GM12878 (cell line): Measurements from ENCODE around the gene DDRGK1. TPM values are rescaled to one million over a fixed set of nuclear protein-coding genes. Genes with fewer than 3 reads are reported as not detected.

Experiments used
- ATAC-seq: fragments of 200-7000 bp; cut with Tn5 transposase; 3 replicates; pipeline ENCODE4 v1.9.1; 2020; ENCODE audit warnings: mild to moderate bottlenecking, moderate library complexity
- BruUV-seq: library from RNA; stranded (reverse); fragments of 400-500 nt; replicated peaks from 2 replicates; lab custom pipeline; 2021; lab: Mats Ljungman, UMichigan
- CTCF ChIA-PET: fragments of 300-600 bp; sonication (Branson Sonifier 250); formaldehyde crosslinking; extraction: SDS; loops from one replicate; lab custom pipeline; 2021; ENCODE audit warnings: inconsistent platforms; lab: Yijun Ruan, JAX
- POLR2A ChIA-PET: fragments of 350-600 bp; formaldehyde crosslinking; extraction: SDS; loops from one replicate; lab custom pipeline; 2021; ENCODE audit warnings: inconsistent platforms; lab: Charles Lee
- RAD21 ChIA-PET: fragments of 300-600 bp; sonication (Branson Sonifier 250); formaldehyde crosslinking; loops from one replicate; lab custom pipeline; 2023; ENCODE audit warnings: antibody characterized with exemption; ENCODE audit not compliant: unreplicated experiment; lab: Charles Lee
- SMC1A ChIA-PET: fragments of 300-600 bp; sonication (Branson Sonifier 250); formaldehyde crosslinking; loops from one replicate; lab custom pipeline; 2023; ENCODE audit not compliant: unreplicated experiment, uncharacterized antibody; lab: Charles Lee
- DNase-seq: peaks from one replicate; pipeline ENCODE4 v3.0.0-alpha.2; 2011; ENCODE audit warnings: low read depth, low spot score
- FAIRE-seq: peaks from 3 replicates; lab custom pipeline; 2011; peaks lifted over from hg19 to GRCh38; lab: Jason Lieb, UNC
- H2AFZ ChIP-seq: 2 replicates; pipeline ENCODE4 v1.6.0; 2011; ENCODE audit warnings: low read depth, low read length, control low read depth; ENCODE audit not compliant: control insufficient read depth
- H3K27ac ChIP-seq: 2 replicates; pipeline ENCODE4 v1.5.1; 2011; ENCODE audit warnings: control low read depth; ENCODE audit not compliant: control insufficient read depth, insufficient read depth
- H3K27me3 ChIP-seq, 2 experiments: replicated peaks in 1 of 2; 2 replicates each; pipeline versions ENCODE4 v1.6.0 to v1.6.1; 2011; ENCODE audit warnings: low read length in 1 of 2; ENCODE audit not compliant: control insufficient read depth in 2 of 2, insufficient read depth in 2 of 2
- H3K36me3 ChIP-seq, 2 experiments: 2 replicates each; pipeline ENCODE4 v1.5.1; 2011; ENCODE audit warnings: low read length in 1 of 2; ENCODE audit not compliant: control insufficient read depth in 2 of 2, insufficient read depth in 2 of 2
- H3K4me1 ChIP-seq: 2 replicates; pipeline ENCODE4 v1.6.1; 2011; ENCODE audit warnings: mild to moderate bottlenecking, low read length, moderate library complexity, mixed read lengths; ENCODE audit not compliant: control insufficient read depth, insufficient read depth
- H3K4me2 ChIP-seq: 2 replicates; pipeline ENCODE4 v1.6.0; 2011; ENCODE audit warnings: control low read depth; ENCODE audit not compliant: control insufficient read depth, insufficient read depth
- H3K4me3 ChIP-seq: fragments of 200-600 bp; sonication (generic); 2 replicates; pipeline ENCODE4 v1.5.1; 2016
- H3K79me2 ChIP-seq: 2 replicates; pipeline ENCODE4 v1.6.0; 2011; ENCODE audit warnings: low read length; ENCODE audit not compliant: control insufficient read depth, insufficient read depth
- H3K9ac ChIP-seq: 2 replicates; pipeline ENCODE4 v1.8.0; 2011; ENCODE audit warnings: low read length, control low read depth, mixed read lengths; ENCODE audit not compliant: control insufficient read depth, insufficient read depth
- H3K9me3 ChIP-seq: replicated peaks from 3 replicates; pipeline ENCODE4 v1.5.1; 2011; ENCODE audit warnings: mild to moderate bottlenecking, low read length; ENCODE audit not compliant: control insufficient read depth, insufficient read depth
- H4K20me1 ChIP-seq: 2 replicates; pipeline ENCODE4 v1.6.0; 2011; ENCODE audit not compliant: control insufficient read depth, insufficient read depth
- BMI1 ChIP-seq: fragments of 450-650 bp; IDR thresholded peaks from 2 replicates; pipeline ENCODE4 v1.6.1; 2016; ENCODE audit warnings: mild to moderate bottlenecking, moderate library complexity, borderline replicate concordance
- EED ChIP-seq: sonication (generic); IDR thresholded peaks from 2 replicates; pipeline ENCODE4 v1.6.1; 2016; ENCODE audit warnings: antibody characterized with exemption, low read depth
- EGR1 ChIP-seq, 2 experiments: IDR thresholded peaks; 1 replicate in 1 of 2; 2 replicates in 1 of 2; pipeline ENCODE4 v1.6.1; 2011 to 2012; ENCODE audit warnings: low read depth in 2 of 2, low read length in 2 of 2, borderline replicate concordance in 1 of 2, mild to moderate bottlenecking in 1 of 2, moderate library complexity in 1 of 2
- FOXK2 ChIP-seq: fragments of 450-650 bp; IDR thresholded peaks from 2 replicates; pipeline ENCODE4 v1.6.1; 2017; ENCODE audit warnings: mild to moderate bottlenecking, moderate library complexity
- GATAD2B ChIP-seq: fragments of 450-650 bp; conservative IDR thresholded peaks from 2 replicates; pipeline ENCODE4 v1.6.1; 2017; ENCODE audit warnings: low read depth, mild to moderate bottlenecking, moderate library complexity
- HCFC1 ChIP-seq: fragments of 150-350 bp; IDR thresholded peaks from 2 replicates; pipeline ENCODE4 v1.6.1; 2014; ENCODE audit warnings: low read length
- IRF4 ChIP-seq: IDR thresholded peaks from 2 replicates; pipeline ENCODE4 v1.6.1; 2011; ENCODE audit warnings: low read depth, low read length
- KAT2A ChIP-seq: conservative IDR thresholded peaks from 2 replicates; pipeline ENCODE4 v1.6.1; 2011; ENCODE audit warnings: low read depth, low read length; ENCODE audit not compliant: control insufficient read depth
- NFYB ChIP-seq: IDR thresholded peaks from 2 replicates; pipeline ENCODE4 v1.6.1; 2011; ENCODE audit warnings: low read depth, mild to moderate bottlenecking, low read length, improper control_type of control experiment, moderate library complexity; ENCODE audit not compliant: insufficient read depth
- PAX8 ChIP-seq: fragments of 450-650 bp; IDR thresholded peaks from 2 replicates; pipeline ENCODE4 v1.6.1; 2017; ENCODE audit warnings: mild to moderate bottlenecking, moderate library complexity
- POU2F2 ChIP-seq: IDR thresholded peaks from 3 replicates; pipeline ENCODE4 v1.6.1; 2011; ENCODE audit warnings: low read depth, mild to moderate bottlenecking, low read length, borderline replicate concordance
- RAD51 ChIP-seq: fragments of 450-650 bp; IDR thresholded peaks from 2 replicates; pipeline ENCODE4 v1.6.1; 2016; ENCODE audit warnings: moderate library complexity, mild to moderate bottlenecking, inconsistent platforms
- SMARCA5 ChIP-seq: fragments of 450-650 bp; IDR thresholded peaks from 2 replicates; pipeline ENCODE4 v1.6.1; 2017; ENCODE audit warnings: mild to moderate bottlenecking
- ZSCAN29 ChIP-seq: fragments of 450-650 bp; IDR thresholded peaks from 2 replicates; pipeline ENCODE4 v1.6.1; 2017; ENCODE audit warnings: mild to moderate bottlenecking, moderate library complexity
- WGBS: methylation state at CpG from one replicate; pipeline ENCODE4 v1.1.6; 2016; ENCODE audit warnings: low lambda C conversion rate; ENCODE audit not compliant: insufficient replicate concordance, insufficient coverage; ENCODE audit errors: missing lambda C conversion rate; 5-methylcytosine and 5-hydroxymethylcytosine counted together
- in situ Hi-C: fragments of 300-500 bp; cut with MboI; formaldehyde crosslinking; loops from 9 replicates; pipeline ENCODE4 v1.14.3; 2018; ENCODE audit warnings: mixed read lengths
- intact Hi-C: fragments of 100-400 bp; cut with micrococcal nuclease; formaldehyde crosslinking; loops from one replicate; pipeline ENCODE4 v1.14.2; 2022; ENCODE audit not compliant: unreplicated experiment
- polyA plus RNA-seq, 11 experiments: library from polyadenylated mRNA; depleted of rRNA in 4 of 11; unstranded in 6 of 11; stranded (reverse) in 5 of 11; fragments of >200 nt; fragmentation: Nextera tagmentation in 4 of 11; fragmentation: Illumina TruSeq in 1 of 11; extraction: Ambion mirVana in 4 of 11; extraction: Trizol in 1 of 11; gene quantifications; 1 replicate in 1 of 11; 2 replicates in 10 of 11; pipeline versions ENCODE4 v1.2.1 to v1.2.3, GENCODE V29; 2011 to 2016; ENCODE audit warnings: inconsistent platforms in 2 of 11, missing spikeins in 2 of 11, low read depth in 1 of 11
- total RNA-seq, 4 experiments: library from RNA; depleted of rRNA in 3 of 4; stranded (reverse); fragments of >200 nt in 3 of 4; fragmentation: Illumina TruSeq in 1 of 4; extraction: Trizol in 1 of 4; gene quantifications; 2 replicates each; pipeline versions ENCODE4 v1.2.1 to v1.2.3, GENCODE V29; 2013 to 2021
- TF ChIP-seq, protein P1 (sequence below): fragments of 450-650 bp; IDR thresholded peaks from 2 replicates; pipeline ENCODE4 v1.6.1; 2017; ENCODE audit warnings: mild to moderate bottlenecking, moderate library complexity
- TF ChIP-seq, protein P2 (sequence below): IDR thresholded peaks from 2 replicates; pipeline ENCODE4 v1.6.1; 2012; ENCODE audit warnings: low read depth, low read length, improper control_type of control experiment

The DDRGK1 gene
- total and polyA plus RNA-seq, 10 of the 15 experiments (the other 5 are each of a cell fraction or from before 2014, with no cell fraction given): 4.0 to 55.2 (median 39.7) TPM

GRCh38 chr20:3177746-3178485 is 26.6 kb downstream of the DDRGK1 start:
- POLR2A ChIA-PET: interaction anchor here (0.6 kb wide), 1 partner anchor 262 kb away, joined by 3 read pairs; no protein-coding TSS in a partner anchor

GRCh38 chr20:3175270-3175669 is 29.2 kb downstream of the DDRGK1 start:
- H4K20me1 ChIP-seq: no peaks in the 10 kb centered on the region
- intact Hi-C loops (no loop called here), in situ Hi-C loops (no loop called here)
- H3K9me3 ChIP-seq: no peaks in the 10 kb centered on the region
- WGBS: 95% methylated on average over 1 of the region's 1 CpG
- RAD21 ChIA-PET: no interaction called here
- FAIRE-seq: no peak
- POLR2A ChIA-PET: no interaction called here
- H3K79me2 ChIP-seq: no peaks in the 10 kb centered on the region
- H3K27me3 ChIP-seq: peaks cover 4% of the 10 kb centered on the region in 2 experiments; a peak in 3 of 4 replicates
- no peak for DNase-seq
- TF ChIP-seq EGR1 (IDR thresholded peaks at IDR 0.05; ENCODE audit: borderline replicate concordance in 1 of 2, low read depth in 2 of 2, low read length in 2 of 2) (no peak), IRF4 (no peak), HCFC1 (no peak), PAX8 (no peak), SMARCA5 (no peak), FOXK2 (no peak), NFYB (no peak)
- TF ChIP-seq, protein P1, sequence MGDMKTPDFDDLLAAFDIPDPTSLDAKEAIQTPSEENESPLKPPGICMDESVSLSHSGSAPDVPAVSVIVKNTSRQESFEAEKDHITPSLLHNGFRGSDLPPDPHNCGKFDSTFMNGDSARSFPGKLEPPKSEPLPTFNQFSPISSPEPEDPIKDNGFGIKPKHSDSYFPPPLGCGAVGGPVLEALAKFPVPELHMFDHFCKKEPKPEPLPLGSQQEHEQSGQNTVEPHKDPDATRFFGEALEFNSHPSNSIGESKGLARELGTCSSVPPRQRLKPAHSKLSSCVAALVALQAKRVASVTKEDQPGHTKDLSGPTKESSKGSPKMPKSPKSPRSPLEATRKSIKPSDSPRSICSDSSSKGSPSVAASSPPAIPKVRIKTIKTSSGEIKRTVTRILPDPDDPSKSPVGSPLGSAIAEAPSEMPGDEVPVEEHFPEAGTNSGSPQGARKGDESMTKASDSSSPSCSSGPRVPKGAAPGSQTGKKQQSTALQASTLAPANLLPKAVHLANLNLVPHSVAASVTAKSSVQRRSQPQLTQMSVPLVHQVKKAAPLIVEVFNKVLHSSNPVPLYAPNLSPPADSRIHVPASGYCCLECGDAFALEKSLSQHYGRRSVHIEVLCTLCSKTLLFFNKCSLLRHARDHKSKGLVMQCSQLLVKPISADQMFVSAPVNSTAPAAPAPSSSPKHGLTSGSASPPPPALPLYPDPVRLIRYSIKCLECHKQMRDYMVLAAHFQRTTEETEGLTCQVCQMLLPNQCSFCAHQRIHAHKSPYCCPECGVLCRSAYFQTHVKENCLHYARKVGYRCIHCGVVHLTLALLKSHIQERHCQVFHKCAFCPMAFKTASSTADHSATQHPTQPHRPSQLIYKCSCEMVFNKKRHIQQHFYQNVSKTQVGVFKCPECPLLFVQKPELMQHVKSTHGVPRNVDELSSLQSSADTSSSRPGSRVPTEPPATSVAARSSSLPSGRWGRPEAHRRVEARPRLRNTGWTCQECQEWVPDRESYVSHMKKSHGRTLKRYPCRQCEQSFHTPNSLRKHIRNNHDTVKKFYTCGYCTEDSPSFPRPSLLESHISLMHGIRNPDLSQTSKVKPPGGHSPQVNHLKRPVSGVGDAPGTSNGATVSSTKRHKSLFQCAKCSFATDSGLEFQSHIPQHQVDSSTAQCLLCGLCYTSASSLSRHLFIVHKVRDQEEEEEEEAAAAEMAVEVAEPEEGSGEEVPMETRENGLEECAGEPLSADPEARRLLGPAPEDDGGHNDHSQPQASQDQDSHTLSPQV: no peak
- CTCF ChIA-PET: no interaction called here
- no peaks in the 10 kb centered on the region for H3K36me3 ChIP-seq
- no peak overlapping the region for H3K4me3 ChIP-seq
- H3K4me2 ChIP-seq: no peak overlapping the region
- SMC1A ChIA-PET: no interaction called here
- no peak overlapping the region for H2AFZ ChIP-seq
- no peak overlapping the region for H3K9ac ChIP-seq
- ATAC-seq: no peak
- no TSS peak for BruUV-seq
- H3K27ac ChIP-seq: no peak overlapping the region
- H3K4me1 ChIP-seq: peaks cover 2% of the 10 kb centered on the region; the same call in 1 of the 2 replicates

More at GRCh38 chr20:3177746-3178485, 26.6 kb downstream of the DDRGK1 start:
- in situ Hi-C loops (no loop called here), intact Hi-C loops (no loop called here)
- no peaks in the 10 kb centered on the region for H3K36me3 ChIP-seq
- peaks cover 0 to 4% of the 10 kb centered on the region in 2 experiments; a peak in 2 of 4 replicates for H3K27me3 ChIP-seq
- WGBS: 67% methylated on average over 8 of the region's 8 CpGs
- no peak overlapping the region for H3K27ac ChIP-seq
- RAD21 ChIA-PET: no interaction called here
- SMC1A ChIA-PET: no interaction called here
- peaks cover 2% of the 10 kb centered on the region; the same call in 1 of the 2 replicates for H3K4me1 ChIP-seq
- H2AFZ ChIP-seq: no peak overlapping the region
- TF ChIP-seq, protein P2, sequence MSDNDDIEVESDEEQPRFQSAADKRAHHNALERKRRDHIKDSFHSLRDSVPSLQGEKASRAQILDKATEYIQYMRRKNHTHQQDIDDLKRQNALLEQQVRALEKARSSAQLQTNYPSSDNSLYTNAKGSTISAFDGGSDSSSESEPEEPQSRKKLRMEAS: no peak
- no peak for TF ChIP-seq GATAD2B
- TF ChIP-seq POU2F2: no peak
- TF ChIP-seq RAD51: no peak
- TF ChIP-seq EED: no peak
- TF ChIP-seq ZSCAN29: no peak
- no peak for TF ChIP-seq BMI1
- TF ChIP-seq KAT2A: no peak
- no peak overlapping the region for H3K9ac ChIP-seq
- CTCF ChIA-PET: no interaction called here
- no peak overlapping the region for H3K4me3 ChIP-seq
- BruUV-seq: no TSS peak
- no peak for ATAC-seq
- DNase-seq: no peak
- H3K4me2 ChIP-seq: no peak overlapping the region
- H3K79me2 ChIP-seq: no peaks in the 10 kb centered on the region
- no peaks in the 10 kb centered on the region for H4K20me1 ChIP-seq
- FAIRE-seq: no peak
- no peaks in the 10 kb centered on the region for H3K9me3 ChIP-seq
